SIG-M5 treated with dmso at 0.1 percent for 504 hours (cell line): ENCODE results near the gene PSMC3.

ENCODE experiments used
- DNase-seq: peaks from one replicate; lab custom pipeline; 2025; ENCODE audit not compliant: unreplicated experiment; lab: John Stamatoyannopoulos, UW

The PSMC3 gene

DNA sequence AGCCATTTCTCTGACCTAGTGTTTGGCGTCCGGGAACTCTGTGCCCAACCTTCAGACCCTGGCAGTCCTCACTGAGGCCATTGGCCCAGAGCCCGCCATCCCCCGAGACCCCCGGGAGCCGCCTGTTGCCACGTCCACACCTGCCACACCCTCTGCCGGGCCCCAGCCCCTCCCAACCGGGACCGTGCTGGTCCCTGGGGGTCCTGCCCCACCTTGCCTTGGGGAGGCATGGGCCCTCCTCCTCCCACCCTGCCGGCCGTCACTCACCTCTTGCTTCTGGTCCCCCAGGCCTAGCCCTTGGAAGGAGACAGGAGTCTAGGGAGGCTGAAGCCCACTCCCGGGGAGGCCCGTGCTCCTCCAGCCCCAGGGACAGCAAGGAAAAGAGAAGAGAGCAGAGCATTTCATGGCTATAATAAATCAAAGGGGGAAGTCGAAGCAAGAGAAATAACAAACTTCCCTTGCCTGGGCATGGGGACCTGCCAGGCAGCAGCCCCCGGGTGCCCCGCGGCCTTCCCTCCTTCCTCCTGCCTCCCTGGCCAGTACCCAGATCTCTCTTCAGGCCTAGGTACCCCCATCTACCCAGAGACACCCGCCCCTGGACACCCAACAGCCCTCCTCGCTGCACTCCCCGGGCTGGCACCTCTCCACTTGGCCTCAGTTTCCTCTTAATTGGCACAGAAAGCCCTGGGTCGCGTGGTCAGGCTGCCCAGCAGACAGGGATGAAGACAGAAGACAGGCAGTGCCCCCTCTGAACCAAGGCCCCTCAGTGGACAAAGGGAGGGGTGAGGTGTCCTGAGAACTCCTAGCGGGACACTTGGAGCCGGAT lies 30.8 kb downstream of the PSMC3 start:
- DNase-seq: no peak

- DNase-seq: peak; percentile 81
Observed at GRCh38 chr11:47394322-47395222, 31.7 kb downstream of the PSMC3 start.

DNA sequence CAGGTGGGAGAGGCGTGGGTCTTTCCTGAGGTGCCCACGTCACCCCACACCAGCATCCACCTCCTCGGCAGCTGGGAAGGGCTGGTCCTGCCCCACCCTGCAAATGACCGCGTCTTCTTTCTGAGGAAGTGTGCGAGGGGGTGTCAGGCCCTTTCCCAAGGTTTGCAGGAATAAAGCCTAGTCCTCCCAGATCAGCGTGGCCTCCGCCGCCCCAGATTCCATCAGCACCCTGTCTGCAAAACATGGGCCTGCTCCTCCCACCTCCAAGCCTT lies 32.3 kb downstream of the PSMC3 start:
- no peak for DNase-seq

DNA sequence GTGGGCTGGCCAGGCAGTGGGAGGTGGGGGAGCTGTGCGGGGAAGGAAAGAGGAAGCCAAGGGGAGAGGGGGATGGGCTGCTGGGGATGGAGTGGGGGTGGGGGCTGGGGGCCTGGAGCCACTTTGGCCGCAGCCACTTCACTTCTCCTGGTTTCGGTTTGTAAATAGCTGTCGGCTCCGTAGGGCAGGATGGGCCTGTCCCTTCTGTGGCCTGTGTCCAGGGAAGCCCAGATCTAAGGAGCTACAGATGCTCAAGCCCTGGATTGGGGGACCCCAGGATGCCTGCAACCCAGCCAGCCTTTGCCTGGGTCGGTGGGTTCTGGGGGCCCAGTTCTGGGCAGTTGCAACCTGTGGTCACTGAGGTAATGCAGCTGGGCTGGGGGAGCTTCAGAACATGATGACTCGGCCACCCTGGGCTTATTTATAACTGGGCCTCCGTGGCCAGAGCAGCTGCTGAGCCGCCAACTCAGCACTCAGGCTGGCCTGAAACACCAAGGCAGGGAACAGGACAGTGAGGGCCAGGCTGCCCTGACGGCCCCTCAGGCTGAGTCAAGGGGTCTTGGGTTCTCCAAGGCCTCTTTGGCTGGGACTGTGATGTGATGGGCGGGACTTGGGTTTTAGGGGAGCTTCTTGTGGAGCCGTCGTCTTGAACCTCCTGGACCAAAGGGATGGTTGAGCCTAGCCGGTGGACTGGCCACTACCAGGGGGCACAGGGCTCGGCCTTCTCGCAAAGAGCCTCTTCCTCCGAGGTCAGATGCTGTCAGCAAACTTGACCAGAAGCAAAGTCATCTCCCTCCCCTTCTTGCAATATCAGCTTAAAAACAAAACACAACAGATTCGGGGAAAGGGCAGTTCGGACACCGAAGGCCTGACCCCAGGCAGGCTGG lies 32.8 kb downstream of the PSMC3 start:
- DNase-seq: peak; percentile 78

GRCh38 chr11:47392546-47393162 lies 33.6 kb downstream of the PSMC3 start:
- DNase-seq: peak; percentile 23

GRCh38 chr11:47391711-47392432 lies 34.4 kb downstream of the PSMC3 start:
- DNase-seq: no peak

DNA sequence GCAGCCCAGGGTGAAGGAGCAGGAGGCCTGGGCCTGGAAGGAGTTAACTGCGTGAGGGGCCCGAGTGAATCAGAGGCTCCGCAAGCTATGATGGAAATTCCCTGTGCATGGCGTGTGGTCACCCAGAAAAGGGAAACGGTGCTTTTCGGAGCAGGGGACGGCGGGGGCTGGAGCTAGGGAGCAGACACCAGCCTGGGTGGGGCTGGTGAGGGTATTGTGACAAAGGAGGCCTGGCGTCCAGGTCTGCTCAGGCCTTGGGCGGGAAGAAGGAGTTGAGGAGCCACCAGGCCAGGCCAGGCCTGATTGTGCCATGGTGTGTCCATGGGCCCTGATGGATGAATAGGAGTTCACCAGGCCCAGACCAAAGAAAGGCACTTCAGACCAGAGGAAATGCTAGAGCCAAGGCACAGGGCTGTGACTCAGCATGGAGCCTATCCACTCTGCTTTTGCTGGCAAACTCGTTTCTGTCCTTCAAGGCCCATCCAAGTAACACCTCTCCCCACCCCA lies 35.1 kb downstream of the PSMC3 start:
- peak; percentile 87 for DNase-seq

- DNase-seq: no peak
Observed at GRCh38 chr11:47390422-47390760, 35.8 kb downstream of the PSMC3 start.

DNA sequence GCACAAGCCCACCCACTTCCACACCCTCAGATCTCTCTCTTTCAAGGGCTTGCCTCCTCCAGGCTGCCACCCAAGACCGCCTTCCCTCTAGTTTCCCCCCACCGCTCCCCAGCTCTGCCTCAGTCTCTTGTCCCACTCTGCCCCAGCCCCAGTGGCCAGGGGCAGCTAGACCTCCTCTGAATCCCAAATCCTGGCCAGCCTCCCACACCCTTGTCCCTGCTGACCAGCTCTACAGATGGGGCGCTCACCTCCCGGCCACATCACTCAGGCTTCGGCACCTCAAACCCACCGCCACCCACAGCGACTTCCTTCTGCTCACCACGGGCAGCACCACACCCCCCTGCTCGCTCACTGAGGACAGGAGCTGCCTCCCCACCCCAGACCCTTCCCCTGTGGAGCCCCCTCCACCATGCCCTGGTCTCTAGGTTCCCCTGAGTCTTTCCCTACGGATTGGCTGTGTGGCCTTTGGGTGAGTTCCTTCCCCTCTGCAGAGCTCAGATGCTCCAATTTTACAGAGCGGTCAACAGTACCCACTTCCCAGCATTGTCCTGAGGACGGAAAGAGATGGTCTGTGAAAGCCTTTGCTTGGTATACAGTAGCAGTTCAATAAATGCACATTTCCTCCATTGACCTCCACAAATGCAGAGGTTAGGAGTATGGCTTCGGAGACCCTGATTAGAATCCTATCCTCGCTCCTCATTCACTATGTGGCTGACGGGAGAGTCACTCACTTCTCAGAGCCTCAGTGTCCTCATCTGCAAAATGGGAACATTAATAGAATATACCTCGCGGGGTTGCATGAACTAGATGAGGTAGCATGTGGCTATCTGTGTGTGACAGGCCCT lies 36.4 kb downstream of the PSMC3 start:
- no peak for DNase-seq

- DNase-seq: no peak
Observed at GRCh38 chr11:47388697-47389576, 37.3 kb downstream of the PSMC3 start.

- peak; percentile 82 for DNase-seq
Observed at GRCh38 chr11:47387944-47388696, 38.1 kb downstream of the PSMC3 start.

GRCh38 chr11:47384498-47384897 lies 41.7 kb downstream of the PSMC3 start:
- no peak for DNase-seq

- no peak for DNase-seq
Observed at GRCh38 chr11:47383071-47383470, 43.2 kb downstream of the PSMC3 start.

- no peak for DNase-seq
Observed at GRCh38 chr11:47380078-47380477, 46.2 kb downstream of the PSMC3 start.

- DNase-seq: no peak
Observed at GRCh38 chr11:47379317-47379716, 46.9 kb downstream of the PSMC3 start.

DNA sequence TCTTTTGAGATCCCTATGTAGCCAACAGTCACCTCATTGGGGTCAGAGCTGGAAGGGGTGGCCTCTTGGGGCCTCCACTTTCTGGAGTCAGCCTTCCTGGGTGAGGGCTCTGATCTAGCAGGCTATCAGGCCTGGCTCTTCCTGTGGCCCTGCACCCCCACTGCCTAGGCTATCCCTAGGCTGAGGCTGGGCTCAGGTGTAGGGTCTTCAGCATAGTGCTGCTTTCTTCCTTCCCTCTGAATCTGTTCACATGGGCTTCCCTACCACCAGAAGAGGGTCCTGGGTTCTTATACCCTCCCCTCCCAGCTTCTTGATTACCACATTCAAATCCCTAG lies 47.4 kb downstream of the PSMC3 start:
- no peak for DNase-seq

GRCh38 chr11:47378010-47378835 lies 48.0 kb downstream of the PSMC3 start, which contains the start of gene SPI1:
Gene SPI1 (minus strand): TSS chr11:47378547. CDS start chr11:47378353, 194 bp downstream.
- DNase-seq: peak; percentile 89
